Osteocyte (in vitro differentiated cells): ENCODE data around the gene FAM217A. TPM values are rescaled to one million over a fixed set of nuclear protein-coding genes. Genes with fewer than 3 reads are reported as not detected.

Source experiments
- DNase-seq: peaks from one replicate; pipeline ENCODE4 v3.0.0; 2021; ENCODE audit warnings: mixed read lengths; ENCODE audit not compliant: unreplicated experiment; ENCODE audit errors: extremely low spot score
- H3K27ac Mint-ChIP-seq: one replicate; pipeline ENCODE4 v1.8.0; 2021; ENCODE audit warnings: mild to moderate bottlenecking, mixed read lengths; ENCODE audit not compliant: unreplicated experiment
- H3K27me3 Mint-ChIP-seq: one replicate; pipeline ENCODE4 v1.8.0; 2021; ENCODE audit warnings: mixed read lengths; ENCODE audit not compliant: unreplicated experiment
- H3K36me3 Mint-ChIP-seq: one replicate; pipeline ENCODE4 v1.8.0; 2021; ENCODE audit warnings: mixed read lengths; ENCODE audit not compliant: unreplicated experiment
- H3K4me1 Mint-ChIP-seq: one replicate; pipeline ENCODE4 v1.8.0; 2021; ENCODE audit warnings: mixed read lengths; ENCODE audit not compliant: unreplicated experiment
- H3K4me3 Mint-ChIP-seq: one replicate; pipeline ENCODE4 v1.8.0; 2021; ENCODE audit warnings: mild to moderate bottlenecking, moderate library complexity, mixed read lengths; ENCODE audit not compliant: unreplicated experiment
- H3K9me3 Mint-ChIP-seq: one replicate; pipeline ENCODE4 v1.8.0; 2021; ENCODE audit warnings: mixed read lengths; ENCODE audit not compliant: unreplicated experiment
- total RNA-seq: library from RNA; stranded (reverse); gene quantifications from 2 replicates; pipeline ENCODE4 v1.2.1, GENCODE V29; 2021
- TF ChIP-seq, protein P1 (sequence below): fragments of 200-600 bp; sonication (generic); IDR thresholded peaks from 2 replicates; pipeline ENCODE4 v1.5.0; 2021; ENCODE audit warnings: antibody characterized with exemption, mild to moderate bottlenecking, moderate library complexity

Gene FAM217A
- total RNA-seq, 1 donor from 2014 or later, result not detected

DNA sequence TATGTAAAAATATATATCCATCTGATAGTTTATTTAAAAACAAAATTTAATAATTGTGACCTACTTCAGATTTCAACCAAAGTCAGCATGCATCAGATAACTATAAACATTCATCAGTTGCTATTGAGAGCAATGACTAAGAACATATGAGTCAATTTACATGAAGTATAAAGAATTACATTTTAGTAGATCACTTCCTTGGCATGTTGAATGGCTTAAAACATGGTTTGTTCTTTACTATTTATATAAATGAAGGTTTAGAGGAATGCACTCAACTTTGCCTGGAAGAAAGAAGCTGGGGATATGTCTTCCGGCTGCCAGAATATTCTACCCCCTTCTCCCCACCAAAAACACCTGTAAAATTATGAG is 6.4 kb upstream of the FAM217A start:
- TF ChIP-seq, protein P1, sequence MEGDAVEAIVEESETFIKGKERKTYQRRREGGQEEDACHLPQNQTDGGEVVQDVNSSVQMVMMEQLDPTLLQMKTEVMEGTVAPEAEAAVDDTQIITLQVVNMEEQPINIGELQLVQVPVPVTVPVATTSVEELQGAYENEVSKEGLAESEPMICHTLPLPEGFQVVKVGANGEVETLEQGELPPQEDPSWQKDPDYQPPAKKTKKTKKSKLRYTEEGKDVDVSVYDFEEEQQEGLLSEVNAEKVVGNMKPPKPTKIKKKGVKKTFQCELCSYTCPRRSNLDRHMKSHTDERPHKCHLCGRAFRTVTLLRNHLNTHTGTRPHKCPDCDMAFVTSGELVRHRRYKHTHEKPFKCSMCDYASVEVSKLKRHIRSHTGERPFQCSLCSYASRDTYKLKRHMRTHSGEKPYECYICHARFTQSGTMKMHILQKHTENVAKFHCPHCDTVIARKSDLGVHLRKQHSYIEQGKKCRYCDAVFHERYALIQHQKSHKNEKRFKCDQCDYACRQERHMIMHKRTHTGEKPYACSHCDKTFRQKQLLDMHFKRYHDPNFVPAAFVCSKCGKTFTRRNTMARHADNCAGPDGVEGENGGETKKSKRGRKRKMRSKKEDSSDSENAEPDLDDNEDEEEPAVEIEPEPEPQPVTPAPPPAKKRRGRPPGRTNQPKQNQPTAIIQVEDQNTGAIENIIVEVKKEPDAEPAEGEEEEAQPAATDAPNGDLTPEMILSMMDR, result no peak
- no peaks in the 10 kb centered on the region for H3K9me3 Mint-ChIP-seq
- H3K27ac Mint-ChIP-seq, result no peak overlapping the region
- H3K27me3 Mint-ChIP-seq, result peaks cover 4% of the 10 kb centered on the region
- peaks cover 7% of the 10 kb centered on the region for H3K4me1 Mint-ChIP-seq
- H3K36me3 Mint-ChIP-seq, result no peaks in the 10 kb centered on the region
- DNase-seq, result no peak
- no peak overlapping the region for H3K4me3 Mint-ChIP-seq

DNA sequence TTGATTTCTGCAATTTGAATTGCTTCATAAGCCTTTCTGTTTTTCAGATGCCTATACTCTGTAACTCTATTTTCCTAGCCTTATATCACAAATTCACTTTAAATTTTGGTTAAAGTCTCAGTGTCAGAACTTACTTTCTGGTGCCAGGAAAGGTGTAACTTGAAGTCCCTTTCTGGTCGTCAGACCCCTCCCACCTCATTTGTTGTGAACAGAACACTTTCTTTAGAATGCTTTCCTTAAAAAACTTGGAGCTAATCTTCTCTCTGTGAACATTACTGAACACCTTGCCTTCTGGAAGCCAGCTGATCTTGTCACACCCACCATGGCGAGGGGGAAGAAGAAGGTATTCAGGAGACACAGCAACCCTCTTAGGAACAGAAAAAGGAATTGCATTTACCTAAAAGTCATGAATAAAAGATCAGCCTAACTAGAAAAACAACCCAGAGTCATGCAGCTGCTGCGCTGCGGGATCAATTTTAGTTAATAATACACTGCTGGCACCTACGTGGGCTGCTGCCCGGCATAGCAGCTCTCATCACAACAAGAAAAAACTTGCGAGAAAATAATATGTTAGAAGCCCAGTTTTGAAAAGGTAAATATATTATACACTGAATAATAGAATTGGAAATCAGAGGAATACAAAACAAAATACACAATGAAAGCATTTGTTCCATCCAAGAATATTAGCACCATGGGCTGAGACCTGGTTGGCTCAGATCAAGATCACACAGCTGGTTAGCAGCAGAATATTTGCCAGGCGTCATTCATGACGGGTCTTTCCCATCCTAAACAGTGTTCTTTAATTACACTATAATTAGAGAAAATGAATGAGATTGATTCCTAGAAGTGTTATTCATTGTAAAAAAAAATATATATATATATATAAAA is 5.8 kb upstream of the FAM217A start:
- Mint-ChIP-seq H3K4me3 (no peak overlapping the region), H3K36me3 (no peaks in the 10 kb centered on the region), H3K9me3 (no peaks in the 10 kb centered on the region), H3K27me3 (peaks cover 4% of the 10 kb centered on the region), H3K27ac (no peak overlapping the region), H3K4me1 (peaks cover 7% of the 10 kb centered on the region)
- no peak for DNase-seq
- TF ChIP-seq, protein P1, result no peak

DNA sequence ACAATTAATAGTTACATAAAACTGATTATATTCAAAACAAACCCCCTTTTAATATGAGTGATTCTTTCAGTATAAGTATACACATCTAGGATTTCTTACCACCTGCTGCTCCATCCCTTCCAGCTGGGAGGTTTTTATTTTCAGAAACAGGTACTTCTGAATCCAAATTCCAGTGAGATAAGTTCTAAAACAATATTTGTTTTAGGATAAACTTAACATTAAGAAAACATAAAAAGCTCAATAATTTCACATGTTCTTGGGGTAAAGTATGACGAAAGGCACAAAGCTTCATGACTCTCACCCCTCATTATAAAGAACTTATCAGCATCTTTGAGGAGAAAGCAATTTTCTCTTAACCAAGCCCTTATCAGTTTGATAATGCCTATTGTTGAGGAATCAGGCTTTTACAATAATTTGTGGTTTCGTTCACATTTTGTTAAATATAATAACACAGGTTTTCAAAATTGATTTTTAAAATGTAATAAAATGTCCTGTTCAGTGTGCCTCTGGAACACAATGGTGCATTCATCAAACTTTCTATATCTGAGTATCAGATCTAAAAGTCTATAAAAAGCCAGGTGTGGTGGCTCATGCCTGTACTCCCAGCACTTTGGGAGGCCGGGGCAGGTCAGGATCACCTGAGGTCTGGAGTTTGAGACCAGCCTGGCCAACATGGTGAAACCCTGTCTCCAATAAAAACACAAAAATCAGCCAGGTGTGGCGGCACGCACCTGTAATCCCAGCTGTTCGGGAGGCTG is 4.3 kb downstream of the FAM217A start:
- H3K4me1 Mint-ChIP-seq, result peaks cover 2% of the 10 kb centered on the region
- no peak for DNase-seq
- H3K27ac Mint-ChIP-seq, result no peak overlapping the region
- no peaks in the 10 kb centered on the region for H3K27me3 Mint-ChIP-seq
- no peaks in the 10 kb centered on the region for H3K36me3 Mint-ChIP-seq
- no peaks in the 10 kb centered on the region for H3K9me3 Mint-ChIP-seq
- no peak overlapping the region for H3K4me3 Mint-ChIP-seq
- TF ChIP-seq, protein P1, result no peak

DNA sequence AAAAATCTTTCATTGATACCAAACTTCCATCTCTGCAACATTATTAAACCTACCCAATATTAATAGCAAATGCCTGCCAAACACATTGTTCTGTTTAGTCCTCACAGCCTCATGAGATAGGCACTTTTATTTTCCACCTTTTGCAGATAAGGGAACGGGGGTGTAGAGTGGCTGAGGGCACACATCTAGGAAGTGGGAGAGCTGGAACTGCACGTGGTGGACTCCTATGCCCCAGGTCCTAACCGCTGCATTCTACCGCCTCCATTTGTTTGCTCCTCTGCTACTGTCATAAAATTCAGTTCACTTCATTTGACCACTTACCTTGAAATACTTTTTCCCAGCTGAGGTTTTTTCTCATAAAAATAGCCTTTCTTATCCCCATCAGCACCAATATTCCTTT is 7.6 kb downstream of the FAM217A start:
- Mint-ChIP-seq H3K36me3 (no peaks in the 10 kb centered on the region), H3K4me3 (no peak overlapping the region), H3K27me3 (no peaks in the 10 kb centered on the region), H3K9me3 (no peaks in the 10 kb centered on the region), H3K27ac (no peak overlapping the region), H3K4me1 (peaks cover 2% of the 10 kb centered on the region)
- TF ChIP-seq, protein P1, result no peak
- no peak for DNase-seq

DNA sequence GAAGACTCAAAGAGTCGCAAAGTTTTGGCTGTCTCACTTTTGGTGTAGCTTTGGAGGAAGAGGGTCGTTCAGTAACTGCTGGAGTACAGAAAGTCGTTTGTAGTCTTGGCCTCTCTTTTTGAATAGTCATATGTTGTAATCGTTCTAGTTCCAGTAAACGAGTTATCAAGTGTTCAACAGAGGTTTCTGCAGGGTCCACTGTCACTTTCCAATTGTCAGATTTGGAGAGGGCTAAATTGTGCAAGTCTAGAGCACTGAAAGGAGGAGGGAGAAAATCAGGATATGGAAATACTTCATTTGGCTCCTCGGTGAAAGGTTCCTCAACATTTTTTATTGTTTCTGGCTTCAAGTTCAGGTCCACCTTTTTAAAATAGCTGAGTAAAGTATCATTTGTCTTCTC is 9.7 kb downstream of the FAM217A start:
- no peak for DNase-seq
- H3K27ac Mint-ChIP-seq, result no peak overlapping the region
- no peaks in the 10 kb centered on the region for H3K27me3 Mint-ChIP-seq
- no peak overlapping the region for H3K4me3 Mint-ChIP-seq
- H3K9me3 Mint-ChIP-seq, result no peaks in the 10 kb centered on the region
- no peaks in the 10 kb centered on the region for H3K4me1 Mint-ChIP-seq
- peaks cover 16% of the 10 kb centered on the region for H3K36me3 Mint-ChIP-seq
- TF ChIP-seq, protein P1, result no peak
